Right atrium auricular region (tissue), 2 donors: ENCODE data around the gene NAALADL2. TPM values are rescaled to one million over a fixed set of nuclear protein-coding genes. Genes with fewer than 3 reads are reported as not detected.
"Not testable (repeated sequence)": the region's sequence is repeated elsewhere in the genome, so short reads cannot be mapped to it uniquely, and the experiment has no call there.

Experiments
- DNase-seq: peaks from one replicate; pipeline ENCODE4 v3.0.0-alpha.2; 2019; ENCODE audit warnings: low spot score
- H3K27ac ChIP-seq, 2 donors: fragments of 200-600 bp; sonication (generic); 1 replicate in 1 of 2; 2 replicates in 1 of 2; pipeline ENCODE4 v1.5.1; 2016 to 2019
- H3K27me3 ChIP-seq, 2 donors: fragments of 200-600 bp; sonication (generic); one replicate each; pipeline versions ENCODE4 v1.5.1 to v1.6.0; 2017 to 2019
- H3K36me3 ChIP-seq: fragments of 200-600 bp; sonication (generic); one replicate; pipeline ENCODE4 v1.5.1; 2016
- H3K4me1 ChIP-seq, 2 donors: fragments of 200-600 bp; sonication (generic); one replicate each; pipeline versions ENCODE4 v1.5.1 to v1.6.0; 2017 to 2019
- H3K4me3 ChIP-seq, 2 donors: fragments of 200-600 bp; sonication (generic); 1 replicate in 1 of 2; 2 replicates in 1 of 2; pipeline ENCODE4 v1.5.1; 2017 to 2019; ENCODE audit warnings: mild to moderate bottlenecking in 1 of 2, moderate library complexity in 1 of 2
- H3K9me3 ChIP-seq, 2 donors: fragments of 200-600 bp; sonication (generic); one replicate each; pipeline ENCODE4 v1.5.1; 2019
- total RNA-seq, 2 donors: library from RNA; depleted of rRNA; stranded (reverse); fragments of >200 nt; gene quantifications; one replicate each; pipeline ENCODE4 v1.1.0, GENCODE V29; 2016
- TF ChIP-seq, protein P1 (sequence below), 2 donors: fragments of 200-600 bp; sonication (generic); IDR thresholded peaks; one replicate each; pipeline ENCODE4 v1.5.1; 2019; ENCODE audit warnings: antibody characterized with exemption in 2 of 2

Gene NAALADL2
- total RNA-seq, 2 donors from 2014 or later: 2.5 to 3.2 TPM

DNA sequence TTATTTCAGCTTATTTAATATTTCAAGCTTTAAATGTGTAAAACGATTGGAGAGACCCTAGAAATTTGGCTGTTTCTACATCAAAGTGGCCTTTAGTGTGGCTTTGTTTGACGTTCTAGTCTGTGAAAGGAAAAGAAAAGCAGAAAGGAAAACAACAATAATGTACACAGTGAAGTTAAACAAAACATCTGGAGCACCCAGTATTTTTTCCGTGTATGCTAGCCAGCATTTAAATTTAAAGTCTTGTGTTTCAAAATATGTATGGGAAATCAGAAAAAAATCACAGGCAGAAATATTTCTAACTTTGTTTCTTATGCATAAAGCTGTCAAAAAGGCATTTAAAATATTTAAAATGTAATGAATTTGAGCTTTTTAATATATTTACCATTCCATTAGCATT lies 218.1 kb downstream of the NAALADL2 start:
- H3K27me3 ChIP-seq: no peaks in the 10 kb centered on the region
- DNase-seq: no peak
- H3K9me3 ChIP-seq: no peaks in the 10 kb centered on the region
- TF ChIP-seq, protein P1, sequence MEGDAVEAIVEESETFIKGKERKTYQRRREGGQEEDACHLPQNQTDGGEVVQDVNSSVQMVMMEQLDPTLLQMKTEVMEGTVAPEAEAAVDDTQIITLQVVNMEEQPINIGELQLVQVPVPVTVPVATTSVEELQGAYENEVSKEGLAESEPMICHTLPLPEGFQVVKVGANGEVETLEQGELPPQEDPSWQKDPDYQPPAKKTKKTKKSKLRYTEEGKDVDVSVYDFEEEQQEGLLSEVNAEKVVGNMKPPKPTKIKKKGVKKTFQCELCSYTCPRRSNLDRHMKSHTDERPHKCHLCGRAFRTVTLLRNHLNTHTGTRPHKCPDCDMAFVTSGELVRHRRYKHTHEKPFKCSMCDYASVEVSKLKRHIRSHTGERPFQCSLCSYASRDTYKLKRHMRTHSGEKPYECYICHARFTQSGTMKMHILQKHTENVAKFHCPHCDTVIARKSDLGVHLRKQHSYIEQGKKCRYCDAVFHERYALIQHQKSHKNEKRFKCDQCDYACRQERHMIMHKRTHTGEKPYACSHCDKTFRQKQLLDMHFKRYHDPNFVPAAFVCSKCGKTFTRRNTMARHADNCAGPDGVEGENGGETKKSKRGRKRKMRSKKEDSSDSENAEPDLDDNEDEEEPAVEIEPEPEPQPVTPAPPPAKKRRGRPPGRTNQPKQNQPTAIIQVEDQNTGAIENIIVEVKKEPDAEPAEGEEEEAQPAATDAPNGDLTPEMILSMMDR (IDR thresholded peaks at IDR 0.05): no peak
- no peak overlapping the region for H3K4me3 ChIP-seq
- no peak overlapping the region for H3K27ac ChIP-seq
- no peaks in the 10 kb centered on the region for H3K36me3 ChIP-seq
- no peaks in the 10 kb centered on the region for H3K4me1 ChIP-seq

DNA sequence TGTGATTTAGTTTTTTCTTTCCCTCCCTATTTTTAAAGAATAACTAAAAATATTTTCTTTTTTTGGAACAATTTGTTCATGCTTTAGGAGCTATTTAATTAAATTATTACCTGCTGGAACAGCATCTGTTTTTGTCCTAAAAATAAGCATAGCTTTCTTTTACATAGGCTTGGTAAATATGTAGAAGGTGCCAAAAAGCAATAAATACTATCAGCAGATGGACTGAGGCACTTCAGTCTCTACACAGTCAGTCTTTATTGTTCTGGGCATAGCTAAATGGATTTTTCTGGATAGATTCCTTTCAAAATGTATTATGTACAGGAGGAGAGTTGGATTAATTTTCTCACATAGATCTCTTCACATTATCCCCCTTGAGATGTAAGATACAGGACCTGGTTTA lies 223.5 kb downstream of the NAALADL2 start:
- TF ChIP-seq, protein P1 (IDR thresholded peaks at IDR 0.05): no peak
- no peaks in the 10 kb centered on the region for H3K9me3 ChIP-seq
- DNase-seq: no peak

DNA sequence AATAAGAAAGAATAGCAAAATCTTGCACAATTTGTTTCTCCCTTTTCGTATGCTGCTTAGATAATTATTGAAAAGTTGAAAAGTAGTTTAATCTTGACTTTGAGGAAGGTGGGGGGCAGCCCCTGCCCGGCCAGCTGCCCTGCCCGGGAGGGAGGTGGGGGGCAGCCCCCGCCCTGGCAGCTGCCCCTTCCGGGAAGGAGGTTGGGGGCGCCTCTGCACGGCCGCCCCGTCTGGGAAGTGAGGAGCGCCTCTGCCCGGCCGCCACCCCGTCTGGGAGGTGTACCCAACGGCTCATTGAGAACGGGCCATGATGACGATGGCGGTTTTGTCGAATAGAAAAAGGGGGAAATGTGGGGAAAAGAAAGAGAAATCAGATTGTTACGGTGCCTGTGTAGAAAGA lies 228.0 kb downstream of the NAALADL2 start:
- H3K36me3 ChIP-seq, DNase-seq, H3K27me3 ChIP-seq, H3K27ac ChIP-seq, H3K4me3 ChIP-seq, H3K9me3 ChIP-seq, H3K4me1 ChIP-seq: not testable (repeated sequence)

More for the DNA sequence above, 223.5 kb downstream of the NAALADL2 start:
- no peaks in the 10 kb centered on the region for H3K36me3 ChIP-seq
- H3K27me3 ChIP-seq: no peaks in the 10 kb centered on the region
- no peak overlapping the region for H3K27ac ChIP-seq
- H3K4me1 ChIP-seq: no peaks in the 10 kb centered on the region
- no peak overlapping the region for H3K4me3 ChIP-seq

DNA sequence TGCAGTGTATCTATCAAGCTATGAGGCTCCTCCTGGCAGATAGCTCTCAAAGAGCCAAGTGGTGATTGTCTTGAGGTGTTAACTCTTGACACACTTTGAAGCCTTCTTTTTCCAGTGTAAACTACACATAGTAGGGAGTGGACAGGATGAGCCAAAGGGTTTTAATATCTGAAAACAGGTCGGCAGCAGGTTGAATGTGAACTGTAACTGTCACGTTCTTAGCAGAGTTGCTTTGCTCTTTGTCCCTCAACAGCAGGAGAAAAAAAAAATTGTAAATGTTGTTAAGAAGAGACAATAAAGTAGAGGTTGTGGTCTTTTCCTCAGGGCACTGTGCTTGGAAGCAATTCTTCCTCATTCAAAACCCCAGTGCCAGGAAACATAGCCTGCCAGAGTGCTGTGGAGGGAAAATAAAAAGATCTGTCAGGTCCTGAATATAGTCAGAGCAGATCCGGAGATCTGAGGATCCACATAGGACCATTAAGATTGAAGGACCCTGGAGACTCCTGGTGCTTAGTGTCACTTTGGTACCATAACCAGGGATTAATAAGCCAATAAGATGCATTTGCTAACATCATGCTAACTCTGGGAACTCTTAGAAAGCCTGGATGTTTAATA lies 229.7 kb downstream of the NAALADL2 start:
- Histone ChIP-seq H3K27me3 (no peaks in the 10 kb centered on the region), H3K4me3 (no peak overlapping the region), H3K9me3 (no peaks in the 10 kb centered on the region), H3K4me1 (no peaks in the 10 kb centered on the region), H3K36me3 (no peaks in the 10 kb centered on the region), H3K27ac (no peak overlapping the region)
- no peak for DNase-seq
- TF ChIP-seq, protein P1 (IDR thresholded peaks at IDR 0.05): no peak

DNA sequence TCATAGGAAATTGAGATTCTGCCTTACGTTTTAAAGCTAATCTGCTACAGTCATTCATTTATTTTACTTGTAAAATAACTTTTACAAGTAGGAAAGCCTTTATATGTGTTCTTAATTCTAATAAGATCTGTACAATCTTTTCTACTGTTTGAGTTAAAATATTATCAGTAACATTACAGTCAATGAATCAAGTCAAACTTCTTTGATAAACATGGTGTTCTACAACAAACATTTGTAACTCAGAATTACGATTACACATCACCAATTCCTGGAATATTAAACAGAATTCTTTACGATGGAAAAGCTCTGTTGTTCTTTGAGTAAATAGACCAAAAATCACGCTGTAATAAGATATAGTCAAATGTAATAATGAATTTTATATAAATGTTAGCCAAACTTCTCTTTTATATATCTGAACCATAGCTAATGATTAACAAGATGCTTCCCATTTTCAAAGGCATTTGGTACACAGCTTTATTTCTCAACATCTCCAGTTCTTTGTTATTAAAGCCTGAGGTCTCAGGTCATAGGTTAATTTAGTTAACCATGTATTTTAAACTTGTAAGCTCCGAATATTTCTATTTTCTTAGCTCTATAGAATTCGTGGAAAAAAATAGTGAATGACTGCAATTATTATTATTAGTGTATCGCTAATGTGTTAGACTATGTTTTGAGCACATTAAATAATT lies 232.4 kb downstream of the NAALADL2 start:
- no peak for DNase-seq
- Histone ChIP-seq H3K27ac (no peak overlapping the region), H3K36me3 (no peaks in the 10 kb centered on the region), H3K27me3 (no peaks in the 10 kb centered on the region), H3K9me3 (no peaks in the 10 kb centered on the region), H3K4me3 (no peak overlapping the region), H3K4me1 (no peaks in the 10 kb centered on the region)
- TF ChIP-seq, protein P1 (IDR thresholded peaks at IDR 0.05): no peak

DNA sequence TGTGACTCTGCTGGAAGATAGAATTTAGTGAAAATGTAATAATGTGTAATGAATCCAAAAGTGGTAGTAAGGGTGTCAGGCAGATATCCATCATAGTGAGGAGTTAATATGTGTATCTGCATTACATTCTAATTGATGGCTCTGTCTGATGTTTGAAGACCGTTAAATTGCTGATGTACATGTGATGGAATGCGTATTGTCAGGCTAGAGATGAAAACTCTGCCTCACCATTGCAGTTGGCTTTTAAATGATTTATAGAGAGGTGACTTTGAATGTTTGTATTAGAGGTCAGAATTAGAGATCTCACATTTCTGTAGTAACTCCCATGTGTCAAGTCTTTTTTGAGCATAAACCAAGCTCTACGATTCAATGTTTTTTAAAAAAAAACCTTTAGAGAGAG lies 234.6 kb downstream of the NAALADL2 start:
- Histone ChIP-seq H3K4me1 (no peaks in the 10 kb centered on the region), H3K27me3 (no peaks in the 10 kb centered on the region), H3K4me3 (no peak overlapping the region), H3K9me3 (no peaks in the 10 kb centered on the region), H3K27ac (no peak overlapping the region), H3K36me3 (no peaks in the 10 kb centered on the region)
- DNase-seq: no peak
- TF ChIP-seq, protein P1 (IDR thresholded peaks at IDR 0.05): no peak
